Measurements from ENCODE around the gene AGK. TPM values are rescaled to one million over a fixed set of nuclear protein-coding genes. Genes with fewer than 3 reads are reported as not detected.

Gene AGK
- total and polyA plus RNA-seq, 8 donors: 2.9 to 42.8 (median 12.7) TPM

DNA sequence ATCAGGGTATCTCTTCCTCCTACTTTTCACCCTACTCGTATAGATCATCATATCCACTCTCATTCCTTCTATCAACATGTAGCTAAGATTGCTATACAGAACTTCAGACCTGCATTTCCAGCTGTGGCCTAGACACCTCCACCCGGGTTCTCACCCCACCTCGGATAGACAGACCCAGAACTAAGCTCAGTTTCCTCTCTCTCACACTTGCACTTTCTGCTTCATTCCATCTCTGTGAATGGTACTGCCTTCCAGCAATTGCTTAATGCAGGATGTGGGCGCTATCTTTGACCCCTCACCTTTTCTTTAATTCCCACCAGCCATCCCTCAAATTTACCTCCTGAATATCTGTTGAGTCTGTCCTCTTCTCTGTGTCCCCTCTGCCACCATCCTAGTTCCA lies 35.7 kb downstream of the AGK start:
- Histone ChIP-seq H3K4me1 (no peaks in the 10 kb centered on the region), H3K36me3 (peaks cover 0 to 19% (median 6%) of the 10 kb centered on the region in 4 donors), H3K4me3 (no peak overlapping the region), H3K9me3 (no peaks in the 10 kb centered on the region), H3K27me3 (no peaks in the 10 kb centered on the region), H3K27ac (no peak overlapping the region)
- 79 to 89% (median 82%) methylated on average over 4 of the region's 4 CpGs for WGBS, 5 donors
- DNase-seq: no peak
- intact Hi-C loops (cut with DNase I; ENCODE audit: low total_unique reads): no loop called here
- TF ChIP-seq CTCF (IDR thresholded peaks at IDR 0.05): no peak
- no peak for TF ChIP-seq POLR2AphosphoS5 (IDR thresholded peaks at IDR 0.05)
- TF ChIP-seq EP300 (IDR thresholded peaks at IDR 0.05): no peak
- TF ChIP-seq POLR2A (IDR thresholded peaks at IDR 0.05): no peak

- H3K4me1 ChIP-seq: no peaks in the 10 kb centered on the region
- H3K4me3 ChIP-seq: no peak overlapping the region
- no peaks in the 10 kb centered on the region for H3K9me3 ChIP-seq
- no peak overlapping the region for H3K27ac ChIP-seq
- peaks cover 0 to 19% (median 8%) of the 10 kb centered on the region in 4 donors for H3K36me3 ChIP-seq
- intact Hi-C loops (cut with DNase I; ENCODE audit: low total_unique reads): no loop called here
- no peaks in the 10 kb centered on the region for H3K27me3 ChIP-seq
- no peak for TF ChIP-seq CTCF (IDR thresholded peaks at IDR 0.05)
- no peak for TF ChIP-seq POLR2AphosphoS5 (IDR thresholded peaks at IDR 0.05)
- TF ChIP-seq POLR2A (IDR thresholded peaks at IDR 0.05): no peak
- no peak for TF ChIP-seq EP300 (IDR thresholded peaks at IDR 0.05)
- no peak for DNase-seq
- 89 to 96% (median 93%) methylated on average over 4 of the region's 4 CpGs for WGBS, 5 donors
These were observed 36.1 kb downstream of the AGK start for GRCh38 chr7:141587304-141587703.

DNA sequence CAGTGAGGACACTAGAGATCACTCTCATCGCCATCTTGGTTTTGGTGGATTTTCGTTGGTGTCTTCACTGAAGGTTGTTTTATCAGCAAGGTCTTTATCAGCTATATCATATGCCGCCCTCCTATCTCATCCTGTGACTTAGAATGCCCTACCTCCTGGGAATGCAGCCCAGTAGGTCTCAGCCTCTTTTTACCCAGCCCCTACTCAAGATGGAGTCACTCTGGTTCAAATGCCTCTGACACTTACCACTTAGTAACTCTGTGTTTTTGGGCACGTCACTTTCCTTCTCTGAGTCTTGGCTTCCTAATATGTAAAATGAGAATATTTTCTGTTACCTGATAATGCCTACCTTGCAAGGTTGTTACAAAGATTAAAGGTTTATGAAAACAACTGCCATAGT lies 37.7 kb downstream of the AGK start:
- no peak for DNase-seq
- H3K27ac ChIP-seq: no peak overlapping the region
- TF ChIP-seq EP300 (IDR thresholded peaks at IDR 0.05): no peak
- TF ChIP-seq CTCF (IDR thresholded peaks at IDR 0.05): no peak
- no peak for TF ChIP-seq POLR2A (IDR thresholded peaks at IDR 0.05)
- TF ChIP-seq POLR2AphosphoS5 (IDR thresholded peaks at IDR 0.05): no peak
- H3K36me3 ChIP-seq: peaks cover 0 to 27% (median 20%) of the 10 kb centered on the region in 4 donors
- no peaks in the 10 kb centered on the region for H3K4me1 ChIP-seq
- intact Hi-C loops (cut with DNase I; ENCODE audit: low total_unique reads): no loop called here
- H3K27me3 ChIP-seq: no peaks in the 10 kb centered on the region
- no peak overlapping the region for H3K4me3 ChIP-seq
- H3K9me3 ChIP-seq: no peaks in the 10 kb centered on the region
- 87 to 95% (median 91%) methylated on average over 4 of the region's 4 CpGs for WGBS, 5 donors

GRCh38 chr7:141590071-141590470 lies 38.9 kb downstream of the AGK start:
- 81 to 100% (median 95%) methylated on average over 3 of the region's 3 CpGs for WGBS, 5 donors
- Histone ChIP-seq H3K9me3 (no peaks in the 10 kb centered on the region), H3K27ac (no peak overlapping the region), H3K4me1 (no peaks in the 10 kb centered on the region), H3K4me3 (no peak overlapping the region), H3K36me3 (peaks cover 0 to 36% (median 27%) of the 10 kb centered on the region in 4 donors), H3K27me3 (no peaks in the 10 kb centered on the region)
- no peak for TF ChIP-seq CTCF (IDR thresholded peaks at IDR 0.05)
- no peak for TF ChIP-seq POLR2AphosphoS5 (IDR thresholded peaks at IDR 0.05)
- no peak for TF ChIP-seq POLR2A (IDR thresholded peaks at IDR 0.05)
- TF ChIP-seq EP300 (IDR thresholded peaks at IDR 0.05): no peak
- no peak for DNase-seq
- intact Hi-C loops (cut with DNase I; ENCODE audit: low total_unique reads): no loop called here

All from stomach (tissue), 9 donors.